KMS-11 (cell line): Measurements from ENCODE around the gene GRAP2.
"Not testable (repeated sequence)": the region's sequence is repeated elsewhere in the genome, so short reads cannot be mapped to it uniquely, and the experiment has no call there.

Experiments
- H2AFZ ChIP-seq: fragments of 200-600 bp; sonication (generic); 2 replicates; pipeline ENCODE4 v1.6.1; 2016; ENCODE audit warnings: antibody characterized with exemption, mixed run types, low read depth
- H3K27ac ChIP-seq: fragments of 200-600 bp; sonication (generic); 2 replicates; pipeline ENCODE4 v1.6.1; 2016; ENCODE audit warnings: mild to moderate bottlenecking, mixed run types
- H3K27me3 ChIP-seq: fragments of 200-600 bp; sonication (generic); 2 replicates; pipeline ENCODE4 v1.6.1; 2017; ENCODE audit warnings: mild to moderate bottlenecking, low read depth, mixed run types, moderate library complexity; ENCODE audit not compliant: insufficient read depth
- H3K36me3 ChIP-seq: fragments of 200-600 bp; sonication (generic); 2 replicates; pipeline ENCODE4 v1.6.1; 2017; ENCODE audit warnings: mild to moderate bottlenecking, mixed run types; ENCODE audit not compliant: insufficient read depth
- H3K4me1 ChIP-seq: fragments of 200-600 bp; sonication (generic); 2 replicates; pipeline ENCODE4 v1.6.1; 2016; ENCODE audit warnings: mild to moderate bottlenecking, low read depth, mixed run types; ENCODE audit not compliant: poor library complexity, severe bottlenecking
- H3K4me2 ChIP-seq: fragments of 200-600 bp; sonication (generic); 2 replicates; pipeline ENCODE4 v1.7.0; 2016; ENCODE audit warnings: mild to moderate bottlenecking, mixed run types
- H3K4me3 ChIP-seq: fragments of 200-600 bp; sonication (generic); IDR thresholded peaks from 2 replicates; pipeline ENCODE4 v1.6.1; 2017; ENCODE audit warnings: low read depth, low read length, mixed read lengths; ENCODE audit not compliant: insufficient read depth
- H3K79me2 ChIP-seq: fragments of 200-600 bp; sonication (generic); 2 replicates; pipeline ENCODE4 v1.6.1; 2016; ENCODE audit warnings: low read depth, mixed run types; ENCODE audit not compliant: insufficient read depth
- H3K9ac ChIP-seq: fragments of 200-600 bp; sonication (generic); 2 replicates; pipeline ENCODE4 v1.6.1; 2016; ENCODE audit warnings: mild to moderate bottlenecking, mixed run types
- H4K20me1 ChIP-seq: fragments of 200-600 bp; sonication (generic); 2 replicates; pipeline ENCODE4 v1.6.1; 2016; ENCODE audit warnings: mild to moderate bottlenecking, mixed run types; ENCODE audit not compliant: insufficient read depth
- CTCF ChIP-seq: fragments of 200-600 bp; sonication (generic); conservative IDR thresholded peaks from 2 replicates; pipeline ENCODE4 v1.6.1; 2017; ENCODE audit warnings: low read depth, mild to moderate bottlenecking, antibody characterized with exemption, low read length, moderate library complexity, mixed read lengths

The GRAP2 gene

DNA sequence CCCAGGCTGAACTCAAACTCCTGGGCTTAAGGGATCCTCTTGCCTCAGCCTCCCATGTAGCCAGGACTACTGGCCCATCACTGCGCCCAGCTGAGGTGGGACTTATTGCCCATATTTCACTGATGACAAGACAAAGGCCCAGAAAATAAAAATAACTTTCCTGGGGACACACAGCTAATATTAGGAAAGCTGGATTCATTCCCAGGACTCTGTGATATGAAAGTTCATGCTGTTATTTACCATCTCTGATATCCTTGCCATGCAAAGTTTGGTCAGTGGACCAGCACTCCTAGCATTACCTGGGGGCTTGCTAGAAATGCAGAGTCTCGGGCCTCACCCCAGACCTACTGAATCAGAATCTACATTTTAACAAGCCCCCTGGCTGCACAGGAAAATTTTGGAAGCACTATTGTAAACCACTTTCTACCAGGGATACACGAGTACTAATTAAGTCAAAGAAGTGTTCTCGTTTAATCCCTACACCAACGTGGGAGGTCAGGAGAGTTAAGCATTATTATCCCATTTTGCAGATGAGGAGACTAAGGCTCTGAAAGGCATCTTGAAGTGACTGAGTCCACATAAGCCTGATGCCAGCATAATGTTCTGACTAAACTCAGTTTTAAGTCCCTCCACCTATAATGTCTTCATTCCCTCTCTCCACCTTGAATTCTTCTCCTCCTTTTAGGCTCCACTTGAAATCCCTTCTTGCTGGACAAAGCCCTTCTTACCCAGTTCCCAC is 91.4 kb downstream of the GRAP2 start:
- no peak overlapping the region for H3K4me2 ChIP-seq
- no peaks in the 10 kb centered on the region for H3K79me2 ChIP-seq
- no peaks in the 10 kb centered on the region for H4K20me1 ChIP-seq
- H3K27me3 ChIP-seq = no peaks in the 10 kb centered on the region
- TF ChIP-seq CTCF = no peak
- H3K4me1 ChIP-seq = no peaks in the 10 kb centered on the region
- H3K27ac ChIP-seq = no peak overlapping the region
- no peaks in the 10 kb centered on the region for H3K36me3 ChIP-seq
- no peak overlapping the region for H3K9ac ChIP-seq
- H2AFZ ChIP-seq = no peak overlapping the region
- H3K4me3 ChIP-seq = no peak overlapping the region

DNA sequence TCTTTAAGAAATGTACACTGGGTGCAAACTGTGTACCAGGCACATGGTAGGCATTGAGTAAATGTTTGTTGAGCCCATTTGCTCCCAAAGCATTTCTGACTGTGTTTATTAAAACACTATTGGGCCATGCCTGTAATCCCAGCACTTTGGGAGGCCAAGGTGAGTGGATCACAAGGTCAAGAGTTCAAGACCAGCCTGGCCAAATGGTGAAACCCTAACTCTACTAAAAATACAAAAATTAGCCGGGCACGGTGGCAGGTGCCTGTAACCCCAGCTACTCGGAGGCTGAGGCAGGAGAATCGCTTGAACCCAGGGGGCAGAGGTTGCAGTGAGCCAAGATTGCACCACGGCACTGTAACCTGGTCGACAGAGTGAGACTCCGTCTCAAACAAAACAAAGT is 92.0 kb downstream of the GRAP2 start:
- not testable (repeated sequence) for H3K4me2 ChIP-seq, H3K36me3 ChIP-seq

DNA sequence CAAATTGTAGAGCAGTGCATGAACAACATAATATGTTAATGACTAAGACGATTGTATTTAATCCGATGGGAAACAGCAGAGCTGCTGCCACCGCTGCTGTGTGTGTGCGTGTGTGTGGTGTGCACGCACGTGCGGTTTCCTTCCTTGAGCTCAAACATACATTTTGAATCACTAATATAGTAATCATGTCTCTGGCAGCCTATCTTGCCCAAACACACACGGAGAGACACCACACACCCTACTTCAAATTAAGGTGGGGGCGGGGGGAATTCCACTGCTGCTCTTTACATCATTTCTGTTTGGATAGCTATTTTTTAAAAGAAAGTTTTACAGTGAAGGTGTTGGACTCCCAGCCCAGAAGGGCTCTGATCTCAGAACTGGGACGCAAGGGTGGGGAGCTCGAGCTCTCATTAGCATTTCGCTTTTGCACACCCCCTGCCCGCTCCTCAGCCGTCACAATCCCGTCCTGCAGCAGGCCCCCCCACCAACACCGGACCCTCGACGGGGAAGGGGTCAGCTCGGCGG is 93.2 kb downstream of the GRAP2 start:
- H3K27ac ChIP-seq = no peak overlapping the region
- H3K79me2 ChIP-seq = no peaks in the 10 kb centered on the region
- H3K4me2 ChIP-seq = no peak overlapping the region
- no peak for TF ChIP-seq CTCF
- no peaks in the 10 kb centered on the region for H3K4me1 ChIP-seq
- no peaks in the 10 kb centered on the region for H3K36me3 ChIP-seq
- no peaks in the 10 kb centered on the region for H3K27me3 ChIP-seq
- no peak overlapping the region for H3K4me3 ChIP-seq
- no peaks in the 10 kb centered on the region for H4K20me1 ChIP-seq
- no peak overlapping the region for H2AFZ ChIP-seq
- no peak overlapping the region for H3K9ac ChIP-seq

More for the DNA sequence above, 92.0 kb downstream of the GRAP2 start:
- not testable (repeated sequence) for H3K27me3 ChIP-seq, H3K4me1 ChIP-seq, H3K27ac ChIP-seq, H3K9ac ChIP-seq, H3K79me2 ChIP-seq, H4K20me1 ChIP-seq, H3K4me3 ChIP-seq, H2AFZ ChIP-seq

DNA sequence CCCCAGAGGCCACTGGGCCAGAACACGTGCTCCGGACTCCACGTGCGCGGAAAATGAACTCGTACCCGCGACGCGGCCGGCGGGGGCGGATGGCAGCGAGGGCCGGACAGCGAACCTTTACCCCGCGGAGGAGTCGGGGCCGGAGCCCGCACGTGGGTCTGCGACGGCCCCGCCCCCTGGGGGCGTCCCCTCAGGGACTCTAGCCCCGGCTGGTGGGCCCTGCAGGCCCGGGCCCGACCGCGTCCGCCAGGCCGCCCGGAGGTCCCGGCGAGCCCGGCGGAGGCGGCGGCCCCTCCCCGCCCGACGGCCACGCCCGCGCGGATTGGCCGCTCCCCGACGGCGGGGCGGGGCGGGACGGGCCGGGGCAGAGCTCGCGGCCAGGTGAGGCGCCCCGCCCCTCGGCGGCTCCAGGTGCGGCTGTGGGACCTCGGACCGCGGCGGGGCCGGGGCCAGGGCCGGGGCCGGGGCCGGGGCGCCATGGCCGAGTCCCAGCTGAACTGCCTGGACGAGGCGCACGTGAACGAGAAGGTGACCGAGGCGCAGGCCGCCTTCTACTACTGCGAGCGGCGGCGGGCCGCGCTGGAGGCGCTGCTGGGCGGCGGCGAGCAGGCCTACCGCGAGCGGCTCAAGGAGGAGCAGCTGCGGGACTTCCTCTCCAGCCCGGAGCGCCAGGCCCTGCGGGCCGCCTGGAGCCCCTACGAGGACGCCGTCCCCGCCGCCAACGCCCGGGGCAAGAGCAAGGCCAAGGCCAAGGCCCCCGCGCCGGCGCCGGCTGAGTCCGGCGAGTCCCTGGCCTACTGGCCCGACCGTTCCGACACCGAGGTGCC is 93.9 kb downstream of the GRAP2 start, which contains the start of gene FAM83F:
FAM83F (plus strand) TSS at position 389 of the 827 bp plus-strand sequence; CDS start at position 478, 89 bp downstream.
- H3K36me3 ChIP-seq = no peaks in the 10 kb centered on the region
- H3K79me2 ChIP-seq = no peaks in the 10 kb centered on the region
- H3K9ac ChIP-seq = no peak within 1 kb of the TSS
- no peak for TF ChIP-seq CTCF
- no peaks in the 10 kb centered on the region for H4K20me1 ChIP-seq
- no peak within 1 kb of the TSS for H3K4me2 ChIP-seq
- no peak within 1 kb of the TSS for H2AFZ ChIP-seq
- H3K4me3 ChIP-seq = no peak within 1 kb of the TSS
- no peak within 1 kb of the TSS for H3K27ac ChIP-seq
- H3K27me3 ChIP-seq = 0 out of 2 replicates have a peak, but pooled peaks cover 3% of the 10 kb centered on the region
- no peaks in the 10 kb centered on the region for H3K4me1 ChIP-seq
